ENCODE measurements around the gene CMIP.

DNA sequence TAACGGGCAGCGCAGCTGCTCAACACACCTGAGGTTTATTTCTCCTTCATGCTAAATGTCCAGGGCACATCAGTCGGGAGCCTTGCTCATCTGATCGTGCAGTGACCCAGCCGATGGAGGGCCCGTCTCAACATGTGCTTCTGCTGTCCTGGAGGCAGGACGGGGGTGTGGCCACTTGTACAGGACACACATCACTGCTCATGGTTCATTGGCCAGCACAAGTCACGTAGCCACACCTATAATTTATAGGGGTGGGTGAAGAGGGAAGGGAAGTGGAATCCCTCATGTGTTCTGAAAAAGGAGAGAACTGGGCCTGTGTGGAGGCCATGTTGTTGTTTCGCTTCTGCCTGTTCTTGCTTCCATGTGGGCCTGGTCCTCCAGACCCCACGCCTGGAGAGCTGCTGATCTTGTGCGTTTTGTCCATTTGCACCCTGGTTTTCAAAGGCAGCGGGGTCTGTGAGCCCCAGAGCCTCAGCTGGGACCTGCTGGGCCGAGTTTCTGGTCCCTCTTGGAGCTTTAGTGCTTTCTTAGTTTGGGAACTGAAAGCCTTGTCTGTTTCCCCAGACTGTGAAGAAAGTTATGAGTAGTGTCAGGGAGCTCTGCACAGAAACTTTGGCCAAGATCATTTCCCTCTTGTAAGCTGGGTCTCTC lies 60.5 kb downstream of the CMIP start:
- TF ChIP-seq, protein P1, sequence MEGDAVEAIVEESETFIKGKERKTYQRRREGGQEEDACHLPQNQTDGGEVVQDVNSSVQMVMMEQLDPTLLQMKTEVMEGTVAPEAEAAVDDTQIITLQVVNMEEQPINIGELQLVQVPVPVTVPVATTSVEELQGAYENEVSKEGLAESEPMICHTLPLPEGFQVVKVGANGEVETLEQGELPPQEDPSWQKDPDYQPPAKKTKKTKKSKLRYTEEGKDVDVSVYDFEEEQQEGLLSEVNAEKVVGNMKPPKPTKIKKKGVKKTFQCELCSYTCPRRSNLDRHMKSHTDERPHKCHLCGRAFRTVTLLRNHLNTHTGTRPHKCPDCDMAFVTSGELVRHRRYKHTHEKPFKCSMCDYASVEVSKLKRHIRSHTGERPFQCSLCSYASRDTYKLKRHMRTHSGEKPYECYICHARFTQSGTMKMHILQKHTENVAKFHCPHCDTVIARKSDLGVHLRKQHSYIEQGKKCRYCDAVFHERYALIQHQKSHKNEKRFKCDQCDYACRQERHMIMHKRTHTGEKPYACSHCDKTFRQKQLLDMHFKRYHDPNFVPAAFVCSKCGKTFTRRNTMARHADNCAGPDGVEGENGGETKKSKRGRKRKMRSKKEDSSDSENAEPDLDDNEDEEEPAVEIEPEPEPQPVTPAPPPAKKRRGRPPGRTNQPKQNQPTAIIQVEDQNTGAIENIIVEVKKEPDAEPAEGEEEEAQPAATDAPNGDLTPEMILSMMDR (IDR thresholded peaks at IDR 0.05), result no peak
- TF ChIP-seq POLR2AphosphoS5 (IDR thresholded peaks at IDR 0.05), result no peak

All from prostate gland (tissue), 2 donors.